ENCODE measurements around the gene ARHGAP10.

GRCh38 chr4:147955827-147956558, 224.1 kb downstream of the ARHGAP10 start:
- no peak for TF ChIP-seq CTCF (IDR thresholded peaks at IDR 0.05; ENCODE audit: insufficient read depth, low read depth, low read length)
- no peak for TF ChIP-seq EZH2 (IDR thresholded peaks at IDR 0.05; ENCODE audit: insufficient read depth, low read length)

Measured in astrocyte (in vitro differentiated cells and primary cell).